ENCODE measurements around the gene IFIT3. TPM values are rescaled to one million over a fixed set of nuclear protein-coding genes. Genes with fewer than 3 reads are reported as not detected.

Gene IFIT3
- total RNA-seq, 2 donors from 2014 or later: 5.0 to 10.3 TPM

GRCh38 chr10:89373916-89374711 lies 46.3 kb downstream of the IFIT3 start:
- DNase-seq (peak; percentile 70 to 89), ATAC-seq (peak; percentile 95)
- intact Hi-C loops (cut with DNase I, micrococcal nuclease): no loop called here

GRCh38 chr10:89374713-89375141 lies 46.9 kb downstream of the IFIT3 start:
- ATAC-seq (peak; percentile 8), DNase-seq (no peak)
- intact Hi-C loops (cut with DNase I, micrococcal nuclease): no loop called here

GRCh38 chr10:89377705-89378637 lies 50.2 kb downstream of the IFIT3 start, which contains the start of gene IFIT1B:
Gene IFIT1B (plus strand): TSS chr10:89378056. CDS start chr10:89378136, 80 bp downstream.
- no peak for DNase-seq
- intact Hi-C loops (cut with DNase I, micrococcal nuclease): no loop called here
- ATAC-seq: no peak

- intact Hi-C loops (cut with DNase I, micrococcal nuclease): no loop called here
- DNase-seq (no peak), ATAC-seq (no peak)
Measured at GRCh38 chr10:89379103-89379502, 51.3 kb downstream of the IFIT3 start.

- ATAC-seq: no peak
- intact Hi-C loops (cut with DNase I, micrococcal nuclease): no loop called here
- no peak for DNase-seq
Measured at GRCh38 chr10:89382757-89383156, 55.0 kb downstream of the IFIT3 start.

- intact Hi-C loops (cut with DNase I, micrococcal nuclease): no loop called here
Measured at GRCh38 chr10:89384474-89385340, 56.9 kb downstream of the IFIT3 start.

GRCh38 chr10:89388806-89389205 lies 61.0 kb downstream of the IFIT3 start:
- intact Hi-C loops (cut with DNase I, micrococcal nuclease): no loop called here
- DNase-seq (no peak), ATAC-seq (no peak)

More at GRCh38 chr10:89384474-89385340, 56.9 kb downstream of the IFIT3 start:
- ATAC-seq (no peak), DNase-seq (no peak)

DNA sequence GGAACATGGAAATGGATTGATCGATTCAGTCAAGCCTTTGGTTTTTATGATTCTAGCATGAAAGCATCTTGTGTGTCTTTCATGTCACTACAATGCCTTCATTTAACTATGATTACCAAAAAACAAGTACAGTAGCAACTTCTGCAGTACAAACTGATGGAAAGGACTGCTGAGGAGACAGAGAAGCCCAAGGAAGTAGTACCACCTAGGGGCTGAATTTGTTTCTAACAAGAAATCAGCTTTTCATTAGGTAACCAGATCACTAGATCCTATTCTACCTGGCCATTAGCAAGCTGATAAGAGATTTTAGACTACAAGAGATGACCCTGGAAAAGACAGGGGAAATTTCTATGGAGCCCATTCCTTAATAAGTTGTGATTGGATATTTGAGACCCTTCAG lies 61.5 kb downstream of the IFIT3 start:
- DNase-seq (no peak), ATAC-seq (no peak)
- intact Hi-C loops (cut with DNase I, micrococcal nuclease): no loop called here

Other genes with a start within 250 kb of the IFIT3 start
- 1 to 10 TPM in 1 of 2 donors, under 1 TPM in 1; 0.46 to 1.3 TPM for gene CH25H, start 120.7 kb upstream of the IFIT3 start, total RNA-seq
- gene LIPA, start 76.2 kb upstream of the IFIT3 start, total RNA-seq: 10 to 100 TPM; 19.0 to 39.8 TPM
- 1 to 10 TPM; 4.3 to 7.1 TPM for gene IFIT2, start 26.0 kb upstream of the IFIT3 start, total RNA-seq
- gene IFIT1B, start 50.1 kb downstream of the IFIT3 start, total RNA-seq: not detected
- gene IFIT1, start 64.6 kb downstream of the IFIT3 start, total RNA-seq: 1 to 10 TPM; 6.1 to 6.8 TPM
- gene IFIT5, start 86.6 kb downstream of the IFIT3 start, total RNA-seq: 10 to 100 TPM; 10.2 to 10.6 TPM
- under 1 TPM; 0.34 to 0.78 TPM for gene SLC16A12, start 207.6 kb downstream of the IFIT3 start, total RNA-seq